IPS-NIHi7 (cell line): ENCODE data around the gene ADRA2C.

Experiments used
- DNase-seq: peaks from one replicate; pipeline ENCODE4 v3.0.0; 2012; ENCODE audit warnings: mixed read lengths; ENCODE audit errors: extremely low spot score

Gene ADRA2C

DNA sequence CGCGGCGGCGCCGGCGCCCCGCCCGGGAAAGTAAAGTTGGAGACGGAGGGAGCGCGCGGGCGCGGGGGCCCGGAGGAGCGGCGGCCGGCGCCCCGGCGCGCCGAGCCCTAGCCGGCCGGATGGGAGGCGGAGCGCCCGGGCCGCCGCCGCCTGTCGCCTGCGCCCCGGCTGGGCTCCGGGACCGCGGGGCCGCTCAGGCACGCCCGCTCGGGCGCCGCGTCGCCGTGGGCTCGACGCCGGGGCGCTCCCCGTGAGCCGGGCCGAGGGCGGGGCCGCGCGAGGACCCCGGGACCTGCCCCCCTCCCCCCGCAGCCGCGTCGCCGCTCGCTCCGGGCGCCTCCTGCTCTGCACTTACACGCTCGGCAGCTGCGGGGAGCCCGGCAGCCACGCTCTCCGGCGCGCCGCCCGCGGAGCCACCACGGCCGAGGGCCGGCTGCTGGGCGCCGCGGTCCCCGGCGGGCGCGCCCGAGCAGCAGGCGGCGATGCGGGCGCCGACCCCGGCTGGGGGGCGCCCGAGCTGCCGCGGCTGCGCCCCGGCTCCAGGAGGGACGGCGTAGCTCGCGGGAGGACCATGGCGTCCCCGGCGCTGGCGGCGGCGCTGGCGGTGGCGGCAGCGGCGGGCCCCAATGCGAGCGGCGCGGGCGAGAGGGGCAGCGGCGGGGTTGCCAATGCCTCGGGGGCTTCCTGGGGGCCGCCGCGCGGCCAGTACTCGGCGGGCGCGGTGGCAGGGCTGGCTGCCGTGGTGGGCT is at the start of gene ADRA2C:
Gene ADRA2C, plus strand, starts transcription at position 350 of the 749 bp plus-strand sequence. Its CDS starts 222 bp downstream, at position 572.
- DNase-seq = peak; percentile 44

DNA sequence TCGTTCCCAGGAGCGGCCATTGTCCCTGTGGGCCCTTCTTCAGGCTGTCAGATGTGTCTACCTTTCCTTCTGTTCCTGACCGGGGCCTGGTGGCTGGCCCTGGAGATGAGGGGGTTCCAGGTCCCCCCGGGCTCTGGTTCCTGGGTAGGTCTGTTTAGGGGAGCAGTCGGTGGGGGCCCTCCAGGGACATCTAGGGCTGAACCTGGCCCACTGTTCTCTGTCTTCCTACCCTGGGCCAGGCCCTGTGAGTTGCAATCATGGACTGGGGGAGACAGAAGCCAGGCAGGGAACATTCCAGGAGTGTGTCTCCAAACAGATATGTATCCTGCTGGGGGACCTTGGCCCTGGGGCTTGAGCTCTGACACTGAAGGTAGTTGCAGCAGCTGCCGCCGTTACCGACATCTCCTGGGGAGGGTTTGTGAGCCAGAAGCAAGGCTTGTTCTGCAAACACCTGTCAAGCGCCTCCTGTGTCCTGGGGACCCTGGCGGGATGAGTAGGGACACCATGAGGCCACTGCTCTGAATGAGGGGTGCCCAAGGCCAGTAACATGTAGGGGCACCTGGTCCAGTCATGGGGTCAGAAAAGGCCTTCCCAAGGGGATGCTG is 49.5 kb upstream of the ADRA2C start:
- no peak for DNase-seq

DNA sequence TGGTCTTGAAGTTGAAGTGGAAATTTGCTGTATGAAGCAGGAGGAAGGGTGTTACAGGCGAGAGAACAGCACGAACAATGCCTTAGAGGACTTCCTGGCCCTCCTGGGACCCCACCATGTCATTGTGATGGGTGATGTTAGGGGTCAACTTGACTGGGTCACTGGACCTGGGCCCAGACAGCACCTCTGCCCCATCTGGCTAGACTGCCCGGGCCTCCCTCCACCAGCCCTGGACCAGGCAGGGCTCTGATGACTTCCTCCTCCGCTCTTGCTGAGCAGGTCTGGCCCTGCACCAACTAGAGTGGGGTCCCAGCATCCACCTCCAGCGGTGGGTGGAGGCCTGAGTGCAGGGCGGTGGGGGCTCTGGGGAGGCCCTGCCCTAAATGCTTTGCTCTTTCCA is 48.9 kb upstream of the ADRA2C start:
- DNase-seq = no peak

DNA sequence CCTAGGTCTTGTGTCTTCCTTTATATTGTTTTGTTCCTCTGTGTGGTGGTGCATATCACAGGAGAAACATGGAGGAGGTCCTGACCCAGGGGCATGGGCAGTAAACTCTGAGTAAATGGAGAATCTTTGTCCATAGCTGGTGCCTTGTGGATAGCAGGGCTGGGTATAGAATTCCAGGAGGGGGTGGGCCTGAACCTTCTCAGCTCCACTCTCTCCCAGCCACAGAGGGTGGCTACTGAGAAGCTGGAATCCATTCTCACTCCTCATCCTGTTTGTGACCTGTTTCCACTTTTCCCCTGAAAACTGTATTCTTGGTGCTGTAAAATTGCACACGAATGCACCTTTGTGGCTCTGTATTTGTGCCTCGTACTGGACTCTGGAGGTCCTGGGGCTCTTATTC is 47.7 kb upstream of the ADRA2C start:
- no peak for DNase-seq

DNA sequence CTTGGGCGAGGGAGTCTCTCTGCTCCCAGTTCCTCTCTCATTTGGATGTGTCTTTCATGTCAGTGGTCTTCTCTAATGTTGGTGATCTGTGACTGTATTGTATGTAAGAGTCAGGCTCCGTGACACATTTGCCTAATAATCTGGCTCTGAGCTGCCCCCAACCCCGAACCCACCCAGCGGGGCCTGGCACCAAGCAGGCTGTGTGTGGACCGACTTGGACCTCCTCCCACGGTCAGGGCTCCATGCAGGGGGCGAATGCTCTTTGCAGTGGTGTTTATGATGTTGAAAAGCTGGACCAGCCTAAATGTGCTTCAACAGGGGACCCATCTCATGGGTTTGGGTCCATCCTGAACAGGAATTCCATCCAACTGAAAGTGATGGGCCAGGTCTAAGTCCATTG is 47.0 kb upstream of the ADRA2C start:
- no peak for DNase-seq

DNA sequence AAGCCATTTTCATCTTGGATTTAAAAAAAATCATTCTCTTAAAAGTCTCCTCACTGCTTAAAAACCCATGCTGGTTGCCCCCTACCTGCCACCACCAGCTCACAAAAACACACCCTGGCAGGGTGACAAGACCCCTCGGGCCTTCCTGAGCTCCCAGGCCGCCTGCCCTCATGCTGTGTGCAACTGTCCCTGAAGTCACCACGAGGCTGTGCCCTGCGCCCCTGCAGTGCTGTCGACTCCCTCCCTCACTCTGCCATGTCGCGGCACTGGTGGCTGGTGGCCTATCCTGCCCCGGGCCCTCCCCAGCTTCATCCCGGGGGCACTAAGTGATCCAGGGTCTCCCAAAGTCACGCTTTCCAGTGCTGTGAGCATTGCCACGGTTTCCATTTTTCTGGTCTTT is 46.3 kb upstream of the ADRA2C start:
- no peak for DNase-seq

DNA sequence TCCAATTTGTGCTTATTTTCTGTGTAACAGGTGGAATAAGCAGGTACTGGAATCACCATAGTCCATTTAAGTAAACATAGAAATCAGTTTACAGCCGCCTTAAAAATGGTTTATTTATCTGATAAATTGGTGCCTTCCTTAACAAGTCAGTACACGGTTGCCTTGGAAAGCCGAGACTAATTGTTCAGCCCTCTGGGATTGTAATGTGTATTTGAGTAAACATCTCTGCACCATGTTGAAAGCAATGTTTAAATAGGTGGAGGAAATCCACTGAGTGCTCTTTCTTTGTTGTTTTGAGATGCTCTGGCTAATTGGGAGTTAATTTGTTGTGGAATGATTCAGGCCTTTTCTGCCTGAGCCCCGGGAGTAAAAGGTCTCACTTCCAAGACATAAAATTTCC is 45.7 kb upstream of the ADRA2C start:
- DNase-seq = no peak

DNA sequence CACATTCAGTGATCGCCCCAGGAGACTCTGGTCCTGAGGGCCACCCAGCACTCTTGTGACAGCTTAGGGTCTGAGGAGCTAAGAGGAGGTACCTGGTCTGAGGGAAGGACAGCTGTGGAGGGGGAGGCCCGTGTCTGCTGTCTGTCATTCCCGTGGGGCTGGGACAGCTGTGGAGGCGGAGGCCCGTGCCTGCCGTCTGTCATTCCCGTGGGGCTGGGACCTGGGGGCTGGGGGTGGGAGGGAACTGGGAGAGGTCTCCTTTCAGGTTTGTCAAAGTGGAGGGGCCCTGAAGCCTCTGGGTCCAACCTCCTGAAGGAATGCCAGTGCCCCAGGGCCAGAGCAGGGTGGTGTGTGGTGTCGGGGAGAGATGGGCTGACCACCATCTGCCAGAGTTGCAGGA is 45.0 kb upstream of the ADRA2C start:
- no peak for DNase-seq

DNA sequence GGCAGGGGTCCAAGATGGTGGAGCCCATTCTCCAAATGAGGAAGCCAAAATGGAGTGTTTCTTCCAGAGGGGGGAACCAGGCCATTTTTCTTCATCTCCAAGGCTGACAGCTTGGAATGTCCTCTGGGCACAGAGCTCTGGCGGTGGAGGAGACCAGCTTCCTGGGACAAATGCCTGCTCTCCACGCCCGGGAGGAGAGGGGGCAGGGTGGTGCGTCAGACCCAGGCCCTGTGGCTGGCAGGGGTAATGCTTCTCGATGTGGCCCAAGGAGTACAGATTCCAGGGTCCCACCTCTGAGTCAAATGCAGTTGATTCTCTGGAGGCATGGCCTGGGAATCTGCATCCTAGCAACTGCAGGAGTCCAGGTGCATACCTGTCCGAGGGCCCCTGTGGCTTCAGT is 44.6 kb upstream of the ADRA2C start:
- DNase-seq = no peak

DNA sequence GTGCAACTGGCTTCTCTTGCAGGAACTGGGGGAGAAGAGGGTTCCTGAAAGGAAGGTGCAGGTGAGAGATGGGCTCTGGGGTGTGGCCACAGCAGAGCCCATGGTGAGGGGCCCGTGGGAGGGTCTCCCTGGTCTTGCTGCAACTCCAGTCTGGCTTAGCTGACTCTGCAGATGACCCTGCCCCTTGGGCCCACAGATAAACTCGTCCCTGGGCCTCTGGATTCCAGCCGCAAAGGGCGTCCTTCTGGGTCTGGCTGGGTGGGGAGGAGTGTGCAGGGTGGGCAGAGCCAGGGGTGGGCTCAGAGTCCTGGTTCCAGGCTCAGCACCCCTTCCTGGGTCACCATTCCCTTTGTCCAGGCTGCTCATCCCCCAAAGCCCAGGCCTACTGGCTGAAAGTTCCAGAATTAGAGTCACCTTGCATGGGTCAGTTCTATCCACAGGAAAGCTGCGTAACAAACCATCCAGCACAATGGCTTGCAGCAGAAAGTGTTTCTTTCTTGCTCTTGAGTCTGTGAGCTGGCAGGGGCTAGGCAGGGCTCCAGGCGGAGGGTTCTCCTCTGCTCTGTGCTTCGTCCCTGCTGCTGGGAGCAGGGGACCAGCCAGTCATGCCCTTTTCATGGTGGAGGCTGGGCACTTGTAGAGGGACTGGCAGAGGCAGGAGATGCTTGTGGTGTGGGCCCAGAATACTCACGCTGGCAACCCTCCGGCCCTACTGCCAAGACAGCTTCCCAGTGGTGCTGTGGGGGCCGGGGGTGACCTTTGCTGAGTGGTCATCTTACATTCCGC is 43.5 kb upstream of the ADRA2C start:
- DNase-seq = no peak

DNA sequence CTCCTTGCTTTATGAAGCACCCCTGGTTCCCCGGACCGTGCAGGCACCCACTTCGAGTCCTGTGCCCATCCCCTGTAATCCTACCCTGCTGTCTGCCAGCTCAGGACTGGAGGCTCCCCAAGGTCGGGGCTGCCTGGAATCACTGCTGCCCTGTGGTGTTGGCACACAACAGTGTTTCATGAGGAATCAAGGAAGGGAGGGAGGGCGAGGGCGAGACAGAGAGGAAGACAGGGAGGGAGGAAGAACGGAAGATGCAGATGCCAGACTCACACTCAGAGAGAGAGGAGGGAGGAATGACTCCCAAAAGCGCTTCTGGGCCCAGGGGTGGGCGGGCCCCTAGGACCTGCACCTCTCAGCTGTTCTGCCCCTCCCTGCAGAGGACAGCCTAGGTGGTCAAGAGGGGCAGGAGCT is 42.9 kb upstream of the ADRA2C start:
- no peak for DNase-seq

DNA sequence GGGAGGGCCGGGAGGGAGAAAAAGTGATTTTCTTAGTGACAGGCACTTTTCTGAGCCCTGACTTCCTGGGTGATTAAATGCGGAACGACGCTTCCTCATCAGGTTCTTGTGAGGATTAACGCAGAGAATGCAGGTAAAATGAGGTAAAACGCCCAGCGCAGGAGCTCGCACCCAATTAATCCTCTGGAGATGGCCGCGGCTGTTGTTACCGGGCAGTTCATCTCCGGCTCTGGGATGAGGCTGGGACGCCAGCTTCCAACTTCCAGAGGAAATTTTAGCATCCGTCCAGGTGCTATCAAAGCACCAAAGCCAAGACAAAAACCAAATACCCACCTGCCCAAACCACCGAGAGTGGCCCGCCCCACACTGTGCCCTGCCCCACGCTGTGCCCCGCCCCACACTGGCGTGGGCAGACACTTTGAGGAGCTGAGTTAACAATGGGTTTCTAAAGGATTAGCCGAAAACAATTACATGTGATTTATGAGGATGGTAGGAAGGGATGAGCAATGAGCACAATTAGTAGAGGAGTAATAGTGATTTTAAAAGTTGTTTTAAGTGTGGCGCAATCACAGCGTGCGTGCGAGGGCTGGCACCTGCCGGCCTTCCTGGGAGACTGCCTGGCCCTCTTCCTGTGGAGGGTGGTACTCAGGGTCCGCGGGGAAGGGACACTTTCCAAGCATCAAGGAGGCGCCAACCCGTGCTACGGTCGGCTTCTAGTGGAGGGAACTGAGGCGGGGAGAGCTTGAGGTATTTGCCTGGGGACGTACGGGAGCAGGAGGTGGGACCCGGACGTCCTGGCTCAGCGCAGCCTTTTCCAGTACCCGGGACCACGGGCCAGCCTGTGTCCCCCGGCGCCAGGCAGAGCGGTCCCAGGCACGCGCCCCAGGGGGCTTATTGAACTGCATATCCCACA is 41.6 kb upstream of the ADRA2C start:
- DNase-seq = peak; percentile 52

DNA sequence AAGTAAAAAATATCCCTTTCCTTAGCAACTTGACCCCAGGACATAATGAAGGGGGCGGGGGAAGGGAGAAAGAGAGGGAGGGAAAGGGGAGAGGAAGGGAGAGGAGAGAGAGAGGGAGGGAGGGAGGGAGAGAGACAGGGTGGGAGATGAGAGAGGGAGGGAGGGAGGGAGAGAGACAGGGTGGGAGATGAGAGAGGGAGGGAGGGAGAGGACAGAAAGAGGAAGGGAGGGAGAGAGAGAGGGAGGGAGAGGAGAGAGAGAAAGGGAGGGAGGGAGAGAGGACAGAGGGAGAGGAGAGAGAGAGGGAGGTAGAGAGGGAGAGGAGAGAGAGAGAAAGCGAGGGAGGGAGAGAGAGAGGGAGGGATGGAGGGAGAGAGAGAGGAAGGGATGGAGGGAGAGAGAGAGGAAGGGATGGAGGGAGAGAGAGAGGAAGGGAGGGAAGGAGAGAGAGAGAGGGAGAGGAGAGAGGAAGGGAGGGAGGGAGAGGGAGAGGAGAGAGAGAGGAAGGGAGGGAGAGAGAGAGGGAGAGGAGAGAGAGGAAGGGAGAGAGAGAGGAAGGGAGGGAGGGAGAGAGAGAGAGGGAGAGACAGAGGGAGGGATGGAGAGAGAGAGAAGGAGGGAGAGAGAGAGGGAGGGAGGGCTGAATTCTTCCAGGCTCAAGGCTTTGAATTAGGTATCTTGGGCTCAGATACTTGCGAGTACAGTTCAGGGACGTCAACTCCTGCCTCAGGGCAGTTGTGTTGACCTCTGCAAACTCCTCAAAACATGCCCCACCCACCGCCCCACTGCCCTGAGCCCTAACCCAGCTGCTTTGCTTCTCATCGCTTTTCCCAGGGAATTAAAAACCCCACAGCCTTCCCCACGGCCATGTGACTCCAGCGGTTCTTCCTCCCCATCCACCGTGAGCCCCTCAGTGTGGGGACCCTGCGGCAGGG is 40.0 kb upstream of the ADRA2C start:
- DNase-seq = no peak

DNA sequence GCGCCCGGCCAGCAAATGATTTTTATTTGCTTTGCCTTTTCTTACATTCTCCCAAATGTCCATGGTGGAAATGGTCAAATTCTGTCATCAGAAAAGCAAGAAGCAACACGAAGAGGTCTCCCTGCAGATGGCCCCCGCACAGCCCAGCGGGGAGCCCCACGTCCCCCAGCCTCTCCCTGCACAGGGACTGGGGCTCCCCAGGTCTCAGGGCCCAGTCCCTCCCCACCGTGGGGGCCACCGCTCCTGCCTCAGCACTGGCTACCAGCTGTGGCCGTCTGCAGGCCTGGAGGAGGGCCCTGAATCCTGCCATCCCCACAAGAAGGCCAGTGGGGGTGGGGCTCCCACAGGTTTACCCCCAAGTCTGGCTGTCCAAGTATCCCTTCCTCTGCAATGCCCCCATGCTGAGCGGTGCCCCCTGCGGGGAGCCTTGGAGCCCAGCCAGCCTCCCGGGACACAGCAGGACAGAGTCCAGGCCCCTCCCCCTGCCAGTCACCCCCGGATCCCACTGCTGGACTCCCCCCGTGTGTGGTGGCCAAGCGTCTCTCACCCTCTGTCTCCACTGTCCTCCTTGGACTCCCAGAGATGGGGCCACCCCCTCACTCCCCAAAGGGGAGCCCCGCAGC is 38.2 kb upstream of the ADRA2C start:
- DNase-seq = no peak

DNA sequence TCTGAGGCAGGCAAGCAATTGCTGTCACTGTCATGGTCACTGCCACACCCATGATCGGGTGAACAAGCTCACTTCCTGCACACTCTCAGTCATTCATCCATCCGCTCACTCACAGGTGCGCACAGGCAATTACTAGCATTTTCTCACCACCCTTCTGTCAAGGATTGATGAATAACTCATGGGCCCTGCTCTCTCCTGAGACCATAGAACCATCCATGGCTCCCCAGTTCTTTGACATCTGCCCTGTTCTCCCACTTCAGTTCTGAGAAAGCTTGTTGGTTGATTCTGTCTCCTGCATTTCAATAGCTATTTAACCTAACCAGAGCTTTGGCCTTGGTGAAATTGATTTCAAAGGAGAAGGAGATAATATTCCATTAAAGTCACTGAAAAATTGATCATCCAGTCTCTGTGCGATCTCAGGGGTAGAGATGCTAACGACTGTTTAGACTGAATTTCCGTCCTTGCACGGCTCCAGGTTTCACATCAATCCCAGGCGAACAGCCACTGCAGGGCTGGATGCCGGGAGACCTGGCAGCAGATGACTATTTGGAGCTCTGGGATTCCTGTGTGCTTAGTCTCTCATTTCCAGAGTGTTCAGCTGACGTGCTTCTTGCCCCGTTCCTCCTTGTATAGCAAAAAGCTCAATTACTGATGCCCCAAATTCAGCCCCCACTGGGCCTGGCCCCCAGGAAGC is 36.9 kb upstream of the ADRA2C start:
- no peak for DNase-seq

DNA sequence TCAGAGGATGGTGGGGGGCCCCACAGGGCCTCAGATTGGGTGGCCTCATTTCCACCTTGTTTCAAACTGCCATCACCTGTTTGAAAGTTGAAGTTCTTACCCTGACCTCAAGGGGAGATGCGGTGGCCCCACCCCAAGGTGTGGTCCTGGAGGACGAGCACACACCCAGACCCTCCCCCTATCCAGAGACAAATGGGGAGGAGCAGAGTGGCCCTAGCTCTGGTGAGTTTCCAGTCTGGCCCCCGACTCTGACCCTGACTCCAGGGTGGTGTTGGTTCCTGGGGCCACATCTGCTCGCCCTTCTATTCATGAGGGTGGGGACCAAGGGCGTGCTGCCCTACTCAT is 36.3 kb upstream of the ADRA2C start:
- DNase-seq = peak; percentile 58

DNA sequence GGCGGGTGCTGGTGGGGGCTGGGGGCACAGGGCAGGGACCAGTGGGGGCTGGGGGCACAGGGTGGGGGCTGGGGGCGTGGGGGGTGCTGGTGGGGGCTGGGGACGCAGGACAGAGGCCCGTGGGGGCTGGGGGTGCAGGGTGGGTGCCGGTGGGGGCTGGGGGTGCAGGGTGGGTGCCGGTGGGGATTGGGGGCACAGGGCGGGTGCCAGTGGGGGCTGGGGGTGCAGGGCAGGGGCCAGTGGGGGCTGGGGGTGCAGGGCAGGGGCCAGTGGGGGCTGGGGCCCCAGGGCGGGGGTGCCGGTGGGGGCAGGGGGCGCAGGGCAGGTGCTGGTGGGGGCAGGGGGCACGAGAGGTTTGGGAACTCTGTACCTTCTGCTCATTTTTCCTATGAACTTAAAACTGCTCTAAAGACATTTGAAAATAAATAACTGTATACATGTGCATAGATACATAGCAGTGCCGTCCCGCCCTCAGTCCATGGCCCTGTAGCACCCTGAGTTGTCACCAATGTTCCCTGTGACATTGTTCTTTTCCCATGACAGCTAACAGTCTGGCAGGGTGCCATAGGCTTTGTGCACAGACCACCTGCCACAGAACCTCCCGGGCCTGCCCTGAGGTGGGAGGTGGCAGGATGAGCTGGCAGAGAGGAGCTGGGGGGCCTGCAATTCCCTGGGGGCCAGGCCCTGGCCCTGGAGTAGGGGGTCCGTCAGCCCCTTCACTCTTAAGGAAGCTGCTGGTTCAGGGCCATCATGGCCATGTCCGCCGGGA is 35.6 kb upstream of the ADRA2C start:
- DNase-seq = no peak

DNA sequence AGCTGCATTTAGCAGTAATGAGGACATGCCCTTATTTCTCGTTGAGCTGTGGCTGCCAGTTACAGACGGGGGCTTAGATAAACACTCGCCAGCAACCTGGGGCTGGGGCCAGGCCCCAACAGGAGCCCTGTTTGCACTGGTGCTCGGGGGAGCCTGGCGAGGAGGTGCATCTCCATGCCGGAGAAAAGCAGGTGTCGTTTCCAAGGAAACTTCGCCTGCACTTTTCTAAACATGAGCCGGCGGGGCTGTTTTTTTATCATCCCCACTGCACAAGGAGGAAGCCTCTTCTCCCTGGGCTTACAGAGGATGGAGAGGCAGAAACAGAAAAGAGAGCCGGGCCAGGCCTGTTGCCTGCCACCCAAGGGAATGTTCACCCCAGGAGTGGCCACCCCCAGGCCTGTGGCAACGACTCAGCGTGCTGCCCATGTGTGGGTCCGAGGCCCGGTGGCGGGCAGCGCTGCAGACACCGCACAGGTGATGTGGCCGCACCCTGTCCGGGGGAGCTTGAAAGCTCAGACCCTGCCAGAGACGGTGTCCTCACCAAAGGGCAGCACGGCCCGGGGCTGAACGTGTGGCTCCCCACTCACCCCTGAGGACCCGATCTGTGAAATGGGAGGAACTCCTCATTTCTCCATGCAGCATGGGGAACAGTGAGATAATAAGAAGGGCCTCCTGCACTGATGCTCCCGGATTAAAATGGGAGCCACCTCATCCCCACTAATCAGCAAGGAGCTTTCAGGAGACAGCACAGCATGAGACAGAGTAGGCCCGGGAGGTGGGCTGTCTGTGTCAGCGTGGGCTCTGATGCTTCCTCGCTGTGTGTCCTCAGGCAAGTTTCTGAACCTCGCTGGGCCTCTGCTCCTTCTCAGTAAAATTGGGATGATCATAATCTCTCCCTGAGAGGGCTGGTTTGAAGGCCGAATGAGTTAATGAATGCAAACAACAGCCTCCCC is 33.8 kb upstream of the ADRA2C start:
- no peak for DNase-seq
